BLaER1 treated with 17β-estradiol and CSF1 and Interleukin-3, amounts not matched to agents 10 nM and 100 nM (cell line): ENCODE results near the gene SPRY4.

Source experiments
- H3K27ac ChIP-seq, 11 experiments: shearing (Covaris generic); formaldehyde crosslinking; 2 replicates each; pipeline ENCODE4 v1.8.1; 2022
- H3K27me3 ChIP-seq, 11 experiments: shearing (Covaris generic); formaldehyde crosslinking; 2 replicates each; pipeline ENCODE4 v1.8.1; 2022
- H3K36me3 ChIP-seq, 11 experiments: shearing (Covaris generic); formaldehyde crosslinking; 2 replicates each; pipeline ENCODE4 v1.8.1; 2022
- H3K4me1 ChIP-seq, 10 experiments: shearing (Covaris generic); formaldehyde crosslinking; 2 replicates each; pipeline ENCODE4 v1.8.1; 2022
- H3K4me2 ChIP-seq, 11 experiments: shearing (Covaris generic); formaldehyde crosslinking; 2 replicates each; pipeline ENCODE4 v1.8.1; 2022
- H3K4me3 ChIP-seq, 10 experiments: shearing (Covaris generic); formaldehyde crosslinking; 2 replicates each; pipeline ENCODE4 v1.8.1; 2022
- H3K9ac ChIP-seq, 11 experiments: shearing (Covaris generic); formaldehyde crosslinking; 2 replicates each; pipeline ENCODE4 v1.8.1; 2022
- H3K9me3 ChIP-seq, 11 experiments: shearing (Covaris generic); formaldehyde crosslinking; replicated peaks in 1 of 11; 2 replicates each; pipeline ENCODE4 v1.8.1; 2022
- H4K20me1 ChIP-seq, 11 experiments: shearing (Covaris generic); formaldehyde crosslinking; 2 replicates each; pipeline ENCODE4 v1.8.1; 2022
- Cebpa-rat ChIP-seq, 11 experiments: shearing (Covaris generic); IDR thresholded peaks; 2 replicates each; pipeline ENCODE4 v1.8.1; 2022

SPRY4 gene

GRCh38 chr5:142327111-142327842 lies 2.5 kb upstream of the SPRY4 start:
- peaks cover 34 to 51% (median 43%) of the 10 kb centered on the region in 10 experiments for H3K4me1 ChIP-seq
- peaks cover 0 to 10% (median 0%) of the 10 kb centered on the region in 11 experiments; a peak in 4 of 22 replicates for H3K36me3 ChIP-seq
- H3K4me2 ChIP-seq, result peak overlapping the region; percentile 86 to 99 (median 96); a peak in 21 of 22 replicates
- H3K9ac ChIP-seq, result peak overlapping the region in 2 of 11 experiments; percentile 80 to 85; a peak in 2 of 22 replicates
- no peak overlapping the region for H3K27ac ChIP-seq
- peaks cover 0 to 25% (median 20%) of the 10 kb centered on the region in 11 experiments; a peak in 15 of 22 replicates for H4K20me1 ChIP-seq
- peaks cover 0 to 18% (median 5%) of the 10 kb centered on the region in 11 experiments; a peak in 10 of 22 replicates for H3K27me3 ChIP-seq
- H3K4me3 ChIP-seq, result peak overlapping the region in 3 of 10 experiments; percentile 83 to 93 (median 92); a peak in 2 of 20 replicates
- H3K9me3 ChIP-seq, result no peaks in the 10 kb centered on the region
- TF ChIP-seq Cebpa-rat (IDR thresholded peaks at IDR 0.05), result no peak

GRCh38 chr5:142326480-142326938 lies 1.7 kb upstream of the SPRY4 start:
- H3K9ac ChIP-seq, result peak overlapping the region in 10 of 11 experiments; percentile 80 to 97 (median 90); a peak in 19 of 22 replicates
- H3K9me3 ChIP-seq, result no peaks in the 10 kb centered on the region
- peak overlapping the region in 10 of 11 experiments; percentile 65 to 95 (median 86); a peak in 20 of 22 replicates for H3K27ac ChIP-seq
- no peak for TF ChIP-seq Cebpa-rat (IDR thresholded peaks at IDR 0.05)
- H3K36me3 ChIP-seq, result peaks cover 0 to 10% (median 0%) of the 10 kb centered on the region in 11 experiments; a peak in 4 of 22 replicates
- H3K27me3 ChIP-seq, result peaks cover 0 to 18% (median 5%) of the 10 kb centered on the region in 11 experiments; a peak in 10 of 22 replicates
- H3K4me1 ChIP-seq, result peaks cover 41 to 59% (median 51%) of the 10 kb centered on the region in 10 experiments
- peak overlapping the region; percentile 86 to 99 (median 96) for H3K4me2 ChIP-seq
- H4K20me1 ChIP-seq, result peaks cover 0 to 33% (median 23%) of the 10 kb centered on the region in 11 experiments; a peak in 17 of 22 replicates
- H3K4me3 ChIP-seq, result peak overlapping the region in 9 of 10 experiments; percentile 67 to 98 (median 90); a peak in 18 of 20 replicates

- peak overlapping the region; percentile 58 to 97 (median 89) for H3K9ac ChIP-seq
Observed at GRCh38 chr5:142325725-142326479, 1.1 kb upstream of the SPRY4 start.

GRCh38 chr5:142324136-142324870 lies 518 bp downstream of the SPRY4 start:
- Histone ChIP-seq H3K27ac (peak overlapping the region; percentile 35 to 95 (median 86); a peak in 21 of 22 replicates), H3K4me2 (peak overlapping the region; percentile 86 to 99 (median 97)), H3K4me1 (peaks cover 63 to 81% (median 73%) of the 10 kb centered on the region in 10 experiments)

More at GRCh38 chr5:142325725-142326479, 1.1 kb upstream of the SPRY4 start:
- Histone ChIP-seq H3K27me3 (peaks cover 0 to 18% (median 5%) of the 10 kb centered on the region in 11 experiments; a peak in 10 of 22 replicates), H3K4me2 (peak overlapping the region; percentile 86 to 99 (median 96)), H3K9me3 (no peaks in the 10 kb centered on the region), H3K4me1 (peaks cover 47 to 65% (median 57%) of the 10 kb centered on the region in 10 experiments), H4K20me1 (peaks cover 0 to 39% (median 27%) of the 10 kb centered on the region in 11 experiments; a peak in 18 of 22 replicates), H3K4me3 (peak overlapping the region; percentile 59 to 98 (median 90)), H3K27ac (peak overlapping the region in 10 of 11 experiments; percentile 65 to 95 (median 86); a peak in 20 of 22 replicates), H3K36me3 (peaks cover 0 to 10% (median 0%) of the 10 kb centered on the region in 11 experiments; a peak in 4 of 22 replicates)
- no peak for TF ChIP-seq Cebpa-rat (IDR thresholded peaks at IDR 0.05)

GRCh38 chr5:142323480-142324135 lies 1.2 kb downstream of the SPRY4 start:
- Histone ChIP-seq H3K4me1 (peaks cover 70 to 88% (median 76%) of the 10 kb centered on the region in 10 experiments), H3K27me3 (peaks cover 0 to 18% (median 5%) of the 10 kb centered on the region in 11 experiments; a peak in 10 of 22 replicates), H3K27ac (peak overlapping the region; percentile 35 to 95 (median 86); a peak in 21 of 22 replicates), H3K9ac (peak overlapping the region; percentile 80 to 97 (median 89)), H3K4me3 (peak overlapping the region; percentile 59 to 98 (median 90)), H3K36me3 (peaks cover 0 to 20% (median 7%) of the 10 kb centered on the region in 11 experiments; a peak in 9 of 22 replicates), H3K9me3 (no peaks in the 10 kb centered on the region), H4K20me1 (peaks cover 0 to 62% (median 49%) of the 10 kb centered on the region in 11 experiments; a peak in 20 of 22 replicates), H3K4me2 (peak overlapping the region; percentile 86 to 99 (median 97))
- TF ChIP-seq Cebpa-rat (IDR thresholded peaks at IDR 0.05), result peak in 2 of 11 experiments; percentile 18 to 52; a peak in 2 of 22 replicates

More at GRCh38 chr5:142324136-142324870, 518 bp downstream of the SPRY4 start:
- Histone ChIP-seq H3K4me3 (peak overlapping the region; percentile 59 to 98 (median 90)), H3K9me3 (no peaks in the 10 kb centered on the region), H4K20me1 (peaks cover 0 to 55% (median 42%) of the 10 kb centered on the region in 11 experiments; a peak in 20 of 22 replicates), H3K27me3 (peaks cover 0 to 18% (median 5%) of the 10 kb centered on the region in 11 experiments; a peak in 10 of 22 replicates), H3K36me3 (peaks cover 0 to 13% (median 2%) of the 10 kb centered on the region in 11 experiments; a peak in 6 of 22 replicates), H3K9ac (peak overlapping the region; percentile 80 to 97 (median 89))
- TF ChIP-seq Cebpa-rat (IDR thresholded peaks at IDR 0.05), result no peak

- Histone ChIP-seq H3K4me2 (peak overlapping the region; percentile 86 to 99 (median 97)), H3K27ac (peak overlapping the region in 10 of 11 experiments; percentile 12 to 95 (median 88); a peak in 18 of 22 replicates), H3K4me3 (peak overlapping the region; percentile 59 to 98 (median 90)), H3K36me3 (peaks cover 0 to 27% (median 8%) of the 10 kb centered on the region in 11 experiments; a peak in 9 of 22 replicates), H3K9ac (peak overlapping the region in 10 of 11 experiments; percentile 80 to 97 (median 90); a peak in 20 of 22 replicates), H3K27me3 (peaks cover 0 to 18% (median 5%) of the 10 kb centered on the region in 11 experiments; a peak in 10 of 22 replicates), H4K20me1 (peaks cover 0 to 69% (median 56%) of the 10 kb centered on the region in 11 experiments; a peak in 20 of 22 replicates), H3K4me1 (peaks cover 74 to 91% (median 79%) of the 10 kb centered on the region in 10 experiments), H3K9me3 (no peaks in the 10 kb centered on the region)
- peak in 3 of 11 experiments; percentile 16 to 63 (median 24); a peak in 2 of 22 replicates for TF ChIP-seq Cebpa-rat (IDR thresholded peaks at IDR 0.05)
Observed at GRCh38 chr5:142322747-142323479, 1.9 kb downstream of the SPRY4 start.
